HEK293T (cell line): ENCODE data around the gene PIGU.

Source experiments
- CTBP1 ChIP-seq: fragments of 450-650 bp; IDR thresholded peaks from 2 replicates; pipeline ENCODE4 v1.6.1; 2016; ENCODE audit warnings: borderline replicate concordance
- FOXA1 ChIP-seq: fragments of 450-650 bp; IDR thresholded peaks from 2 replicates; pipeline ENCODE4 v1.6.1; 2016; ENCODE audit warnings: mild to moderate bottlenecking
- FOXK2 ChIP-seq: fragments of 450-650 bp; IDR thresholded peaks from 2 replicates; pipeline ENCODE4 v1.6.1; 2016; ENCODE audit warnings: mild to moderate bottlenecking
- FOXM1 ChIP-seq: fragments of 450-650 bp; IDR thresholded peaks from 2 replicates; pipeline ENCODE4 v1.6.1; 2017; ENCODE audit warnings: mild to moderate bottlenecking, borderline replicate concordance
- LEF1 ChIP-seq: fragments of 450-650 bp; IDR thresholded peaks from 2 replicates; pipeline ENCODE4 v1.6.1; 2017; ENCODE audit warnings: mild to moderate bottlenecking, borderline replicate concordance
- NFRKB ChIP-seq: fragments of 450-650 bp; IDR thresholded peaks from 2 replicates; pipeline ENCODE4 v1.6.1; 2016; ENCODE audit warnings: mild to moderate bottlenecking, moderate library complexity
- PKNOX1 ChIP-seq: fragments of 450-650 bp; IDR thresholded peaks from 2 replicates; pipeline ENCODE4 v1.6.1; 2016
- SP1 ChIP-seq: fragments of 450-650 bp; IDR thresholded peaks from 2 replicates; pipeline ENCODE4 v1.6.1; 2017
- SUZ12 ChIP-seq: fragments of 450-650 bp; IDR thresholded peaks from 2 replicates; pipeline ENCODE4 v1.6.1; 2016; ENCODE audit warnings: mild to moderate bottlenecking

- TF ChIP-seq FOXA1, result no peak
- TF ChIP-seq PKNOX1, result no peak
- TF ChIP-seq LEF1, result no peak
- TF ChIP-seq FOXM1, result no peak
- TF ChIP-seq SP1, result no peak
- TF ChIP-seq CTBP1, result no peak
- TF ChIP-seq SUZ12, result no peak
- no peak for TF ChIP-seq FOXK2
- TF ChIP-seq NFRKB, result no peak
Observed at GRCh38 chr20:34558320-34559218, 118.3 kb downstream of the PIGU start, which contains the start of gene MAP1LC3A.
